SKM-1 (cell line): Measurements from ENCODE around the gene TAP2.

ENCODE experiments used
- DNase-seq: peaks from one replicate; lab custom pipeline; 2025; ENCODE audit not compliant: unreplicated experiment; lab: John Stamatoyannopoulos, UW

The TAP2 gene

DNA sequence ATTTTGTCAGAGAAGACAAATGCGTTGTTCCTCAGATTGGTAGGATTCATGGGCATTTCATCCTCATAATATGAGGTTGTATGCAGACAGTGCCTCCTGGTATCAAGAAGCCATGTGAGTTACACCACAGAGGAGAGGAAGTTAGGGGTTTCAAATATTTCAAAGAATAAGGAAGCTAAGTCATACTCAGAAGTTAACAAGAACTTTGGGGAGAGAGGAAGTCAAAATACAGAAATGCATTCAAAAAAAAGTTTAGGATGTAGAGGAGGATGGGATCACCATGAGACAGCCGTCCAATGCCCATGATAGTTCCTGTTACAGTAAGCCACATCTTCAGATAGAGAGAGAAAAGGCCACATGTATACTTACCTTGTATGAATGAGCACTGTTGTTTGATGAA is 44.0 kb downstream of the TAP2 start:
- peak; percentile 91 for DNase-seq

DNA sequence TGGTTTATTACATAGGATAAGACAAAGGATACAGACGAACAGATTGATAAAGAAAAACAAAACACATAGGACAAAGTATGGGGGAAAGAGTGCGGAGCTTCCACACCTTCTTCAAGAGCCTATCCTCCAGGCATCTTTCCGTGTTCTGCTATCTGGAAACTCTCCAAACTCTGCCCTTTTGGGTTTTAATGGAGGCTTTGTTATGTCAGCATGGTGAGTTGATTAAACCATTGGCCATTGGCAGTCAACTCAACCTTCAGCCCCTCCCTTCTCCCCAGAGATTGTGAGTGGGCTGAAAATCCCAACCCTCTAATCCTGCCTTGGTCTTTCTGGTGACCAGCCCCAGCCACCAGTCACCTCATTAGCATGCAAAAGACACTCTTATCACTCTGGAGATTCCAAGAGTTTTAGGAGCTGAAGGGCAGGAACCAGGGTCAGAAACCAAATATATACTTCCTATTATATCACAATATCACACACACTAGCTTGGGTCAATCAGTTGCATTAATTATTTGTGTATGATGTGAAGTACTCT is 45.6 kb downstream of the TAP2 start:
- DNase-seq, result no peak

DNA sequence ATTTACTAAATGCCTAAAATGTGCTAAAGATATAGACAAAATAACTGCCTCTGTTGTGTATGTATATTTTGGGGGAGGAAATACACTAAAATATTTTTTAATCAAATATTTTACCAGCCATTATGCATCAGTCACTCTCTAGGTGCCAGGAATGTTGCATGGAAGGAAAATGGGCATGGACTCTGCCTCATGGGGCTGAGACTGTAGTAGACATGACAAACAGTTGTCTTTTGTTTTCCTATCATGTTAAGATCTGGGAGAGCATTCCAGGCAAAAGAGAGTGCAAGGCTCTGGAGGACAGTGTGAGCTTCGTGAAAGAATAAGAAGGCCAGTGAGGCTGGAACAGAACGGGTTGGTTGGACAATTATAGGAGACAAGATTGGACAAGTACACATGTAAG is 48.2 kb downstream of the TAP2 start:
- DNase-seq, result no peak
